Stimulated activated CD8-positive, alpha-beta memory T cell treated with anti-CD3 and anti-CD28 coated beads, Interleukin-7, amount 100 ng/mL, for 1 hour (primary cell): Measurements from ENCODE around the gene COL9A3.

ENCODE experiments used
- DNase-seq, 2 donors: peaks; one replicate each; pipeline ENCODE4 v3.0.0-alpha.2; 2020; ENCODE audit warnings: low read depth in 2 of 2

The COL9A3 gene

DNA sequence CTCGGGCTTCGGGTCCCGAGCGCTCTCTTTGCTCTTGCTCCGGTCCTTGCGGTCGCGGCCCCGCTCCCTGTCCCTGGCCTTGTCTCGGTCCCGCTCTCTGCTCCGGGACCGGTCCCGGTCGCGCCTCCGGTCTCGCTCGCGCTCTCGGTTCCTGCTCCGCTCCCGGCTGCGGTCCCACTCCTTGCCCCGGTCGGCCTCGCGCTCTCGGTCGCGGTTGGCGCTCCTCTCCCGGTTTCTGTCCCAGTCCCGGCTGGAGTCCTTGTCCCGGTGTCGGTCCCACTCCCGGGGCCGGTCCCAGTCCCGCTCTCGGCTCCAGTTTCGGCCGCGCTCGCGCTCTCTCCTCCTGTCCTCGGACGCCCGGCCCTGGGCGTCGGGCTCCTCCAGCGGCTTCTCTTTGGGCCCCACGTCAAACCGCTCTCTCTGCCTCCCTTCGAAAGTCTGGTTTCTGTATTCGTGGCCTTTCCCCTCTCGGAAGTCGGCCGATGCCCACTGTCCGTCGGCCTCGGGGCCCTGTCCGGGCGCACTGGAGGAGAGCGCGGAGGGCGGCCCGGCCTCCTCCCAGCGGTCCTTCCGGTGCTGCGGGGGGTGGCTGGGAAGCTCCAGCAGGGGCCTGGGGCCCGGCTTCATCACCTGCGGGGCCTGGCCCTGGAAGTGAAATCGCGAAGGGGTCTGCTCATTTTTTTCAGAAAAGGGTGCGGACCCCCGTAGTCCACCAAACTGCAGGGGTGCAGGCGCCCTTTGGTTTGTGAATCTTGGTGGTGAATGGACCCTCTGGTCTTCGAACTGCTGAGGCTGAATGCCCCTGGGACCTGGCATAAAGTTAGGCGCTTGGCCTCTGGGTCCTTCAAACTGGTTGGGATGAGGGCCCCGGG, 62.7 kb downstream of the COL9A3 start:
- no peak for DNase-seq

DNA sequence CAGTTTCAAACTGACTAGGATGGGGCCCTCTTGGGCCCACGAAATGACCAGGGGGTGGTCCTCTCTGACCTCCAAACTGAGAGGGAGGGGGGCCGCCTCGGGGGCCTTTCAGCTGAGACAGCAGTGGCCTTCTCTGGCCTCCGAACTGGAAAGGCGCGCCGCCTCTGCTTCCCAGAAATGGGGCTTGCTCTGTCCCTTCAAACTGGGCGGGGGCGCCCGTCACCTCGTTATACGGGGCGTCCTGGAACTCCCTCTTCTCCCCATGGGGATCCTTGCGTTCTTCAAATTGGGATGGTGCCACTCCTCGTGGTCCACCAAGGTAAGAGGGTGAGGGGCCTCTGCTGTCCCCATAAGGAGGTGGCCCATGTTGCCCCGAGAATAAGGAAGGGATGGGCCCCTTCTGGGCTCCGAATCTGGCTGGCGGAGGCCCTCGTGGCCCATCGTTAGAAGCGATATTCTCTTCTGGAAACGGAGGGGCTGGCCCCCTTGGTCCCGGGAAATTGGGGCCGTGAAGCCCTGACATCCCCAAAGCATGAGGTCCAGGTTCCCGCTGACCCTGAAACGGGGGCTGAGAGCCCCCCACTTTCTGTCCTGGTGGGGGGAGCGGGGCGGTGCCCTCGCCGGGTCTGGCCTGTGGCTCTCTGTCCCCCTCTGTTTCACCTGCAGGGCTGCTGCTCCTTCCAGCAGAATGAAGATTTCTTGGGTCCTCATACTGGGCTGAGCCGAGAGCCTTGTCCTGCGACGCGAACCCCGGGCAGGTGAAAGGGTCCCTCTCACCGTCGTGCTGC, 63.5 kb downstream of the COL9A3 start:
- no peak for DNase-seq

DNA sequence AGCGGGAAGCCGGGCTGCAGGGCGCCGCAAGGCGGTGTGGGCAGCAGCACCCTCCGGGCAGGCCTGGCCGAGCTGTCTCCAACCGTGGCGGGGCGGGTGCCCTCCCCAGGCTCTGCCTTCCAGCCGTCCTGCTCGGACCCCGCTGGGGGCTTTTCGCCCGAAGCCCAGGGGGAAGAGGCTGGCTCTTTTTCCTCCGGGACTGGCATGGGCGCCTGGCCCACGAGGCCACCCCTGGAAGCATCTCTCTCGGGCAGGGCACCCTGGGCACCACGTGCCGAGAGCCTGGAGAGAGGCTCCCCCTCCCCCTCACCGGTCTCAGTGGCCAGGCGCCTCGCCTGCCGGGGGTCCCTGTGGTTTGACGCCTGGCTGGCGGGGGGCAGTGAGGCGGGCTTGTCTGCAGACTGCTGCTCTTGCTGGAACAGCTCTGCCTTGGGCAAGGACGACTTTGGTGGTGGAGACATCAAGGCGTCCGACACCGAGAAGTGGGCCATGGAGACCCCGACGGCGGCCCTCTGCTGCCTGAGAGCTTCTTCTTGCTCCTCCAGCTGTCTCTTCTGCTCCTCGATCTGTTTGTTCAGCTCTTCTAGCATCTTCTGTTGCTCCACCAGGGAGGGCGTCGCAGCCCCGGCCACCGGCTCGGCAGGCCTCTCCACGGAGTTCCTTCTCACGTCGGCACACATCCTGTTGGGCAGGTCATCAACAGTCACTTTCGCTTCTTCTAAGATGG, 64.2 kb downstream of the COL9A3 start:
- DNase-seq: no peak

DNA sequence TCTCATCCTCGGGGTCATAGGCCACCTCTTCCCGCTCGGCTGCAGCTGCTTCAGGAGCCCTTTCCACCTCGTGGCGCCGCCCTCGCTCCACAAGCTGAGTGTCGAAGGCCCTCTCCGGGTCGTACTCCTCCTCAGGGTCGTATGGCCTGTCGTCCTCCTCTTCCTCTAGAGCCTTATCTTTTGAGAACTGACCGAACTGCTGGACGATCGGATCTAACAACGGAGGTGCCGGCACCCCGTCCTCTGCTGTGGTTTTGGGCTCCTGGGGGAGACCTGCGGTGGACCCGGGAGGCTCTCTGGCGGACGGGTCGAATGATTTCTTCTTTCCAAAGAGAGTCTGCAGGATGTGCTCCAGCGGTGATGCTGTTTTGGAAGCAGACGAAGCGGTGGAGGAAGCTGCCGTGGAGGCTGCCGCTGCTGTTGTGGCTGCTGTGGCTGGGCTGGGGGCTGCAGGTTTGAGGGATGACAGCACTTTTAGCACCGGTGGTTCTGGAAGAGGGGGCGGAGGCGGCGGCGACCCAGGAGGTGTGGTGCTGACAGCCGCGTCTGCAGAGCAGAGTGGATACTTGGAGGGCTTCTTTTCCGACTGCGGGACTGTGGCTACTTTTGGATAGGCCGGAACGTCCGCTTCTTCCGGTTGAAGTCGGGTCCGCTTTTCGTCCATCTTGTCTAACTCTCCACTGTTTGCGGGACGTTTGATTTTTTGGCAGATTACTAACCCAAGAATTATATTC, 65.0 kb downstream of the COL9A3 start:
- no peak for DNase-seq

DNA sequence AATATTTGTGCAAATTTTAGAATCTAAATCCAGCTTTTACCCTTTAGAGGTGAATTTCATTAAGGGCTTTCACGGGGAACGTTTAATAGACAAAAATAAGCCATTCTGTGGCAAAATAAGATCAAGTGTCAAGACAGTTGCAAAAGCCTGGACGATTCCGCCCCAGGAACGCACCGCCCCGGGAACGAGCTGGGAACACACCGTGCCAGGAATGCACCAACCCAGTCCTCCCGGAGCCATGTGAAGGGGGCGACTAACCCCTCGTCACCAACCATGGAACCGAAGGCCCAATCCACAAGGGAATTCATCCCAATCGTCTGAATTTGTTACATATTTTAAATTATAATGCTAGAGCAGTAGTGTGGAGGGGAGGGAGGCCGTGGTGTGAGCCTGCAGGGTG, 65.6 kb downstream of the COL9A3 start:
- no peak for DNase-seq

DNA sequence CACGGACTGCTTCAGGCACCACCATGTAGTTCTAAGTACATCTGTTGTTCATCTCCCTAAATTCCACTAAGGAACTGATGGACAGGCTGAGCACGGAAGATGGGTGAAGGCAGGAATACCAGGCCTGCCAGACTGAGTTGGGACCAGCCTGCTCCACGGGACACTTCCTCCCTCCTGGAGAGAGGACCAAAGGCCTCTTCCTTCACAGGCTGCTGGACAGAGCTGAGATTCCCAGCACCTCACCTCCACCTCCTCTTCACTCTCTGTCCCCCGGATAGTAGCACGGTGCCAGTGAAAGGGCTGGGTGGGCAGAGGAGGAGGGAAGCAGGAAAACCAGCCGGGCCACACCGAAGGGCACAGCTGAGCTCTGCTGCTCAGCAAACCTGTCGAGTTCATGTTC, 67.7 kb downstream of the COL9A3 start:
- DNase-seq: no peak

DNA sequence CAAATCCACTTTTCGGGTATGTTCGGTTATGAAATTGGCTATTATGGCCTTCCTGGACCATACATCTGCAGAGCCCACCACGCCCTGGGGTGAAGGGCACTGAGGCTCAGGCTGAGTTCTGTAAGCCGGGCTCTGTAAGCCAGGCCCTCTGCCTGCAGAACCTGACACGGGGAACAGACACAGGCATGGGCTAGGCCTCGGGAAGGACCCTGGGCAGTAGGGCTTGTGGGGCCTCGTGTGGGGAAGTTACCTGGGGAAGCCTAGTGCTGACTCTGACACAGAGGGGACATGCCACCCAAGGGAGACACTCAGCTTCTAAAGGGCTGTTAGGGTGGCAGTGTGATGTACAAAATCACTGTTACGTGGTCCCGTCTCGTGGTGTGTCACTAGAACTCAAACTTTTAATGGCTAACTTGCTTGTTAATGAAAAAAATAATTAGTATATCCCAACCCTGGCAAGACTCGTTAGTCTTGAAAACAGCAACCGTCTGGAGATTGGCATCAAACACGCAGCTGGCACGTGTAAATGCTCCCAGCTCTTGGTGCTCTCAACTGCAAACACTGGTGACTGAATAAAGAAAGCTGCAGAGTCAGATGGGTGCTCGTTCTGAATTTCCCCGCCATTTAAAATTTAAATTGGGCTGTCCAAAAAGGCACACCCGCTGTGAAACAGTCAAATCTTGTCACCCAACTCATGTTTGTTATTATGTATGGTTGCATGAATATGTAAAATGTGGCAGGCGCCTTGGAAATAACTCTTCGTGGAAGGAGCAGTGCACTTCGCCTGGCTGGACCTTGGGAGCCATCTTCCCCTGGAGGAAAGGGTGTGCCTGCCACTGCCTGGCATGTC, 68.4 kb downstream of the COL9A3 start:
- DNase-seq: no peak

DNA sequence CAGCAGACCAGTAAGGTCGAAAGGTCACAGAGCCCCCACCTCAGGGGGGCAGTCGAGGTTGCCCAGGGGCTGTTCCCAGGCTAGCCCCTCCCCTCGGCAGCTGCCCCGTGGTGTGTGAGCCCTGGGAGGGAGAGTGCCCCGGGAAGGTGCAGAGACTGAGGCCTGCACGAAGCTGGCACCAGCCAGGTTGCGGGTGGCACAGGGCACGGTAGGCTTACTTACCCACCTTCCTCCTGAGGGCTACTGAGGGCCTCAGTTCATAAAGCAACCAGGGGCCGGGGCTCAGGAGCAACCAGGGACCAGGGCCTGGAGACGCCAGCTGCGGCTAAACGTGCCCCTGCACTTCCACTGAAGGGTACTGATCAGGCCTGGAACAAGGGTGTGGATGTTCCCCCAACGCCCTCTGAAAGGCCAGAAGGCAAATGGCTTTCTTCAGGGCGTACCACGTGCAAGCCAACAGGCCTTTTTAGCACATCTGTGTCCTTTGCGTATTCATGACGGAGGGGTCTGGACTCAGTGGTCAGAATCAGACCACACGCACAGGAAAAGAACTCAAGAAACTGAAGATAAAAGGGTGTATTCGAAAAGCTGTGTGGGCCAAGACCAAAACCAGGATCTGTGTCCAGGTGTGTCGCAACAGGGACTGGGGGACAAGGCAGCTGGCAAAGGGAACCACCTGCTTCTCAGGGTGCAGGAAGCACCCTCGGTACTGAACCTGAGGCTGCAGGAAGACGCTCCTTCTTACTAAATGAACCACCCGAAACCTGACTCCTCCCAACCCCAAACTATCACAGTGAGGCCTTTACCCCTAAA, 69.3 kb downstream of the COL9A3 start:
- no peak for DNase-seq

DNA sequence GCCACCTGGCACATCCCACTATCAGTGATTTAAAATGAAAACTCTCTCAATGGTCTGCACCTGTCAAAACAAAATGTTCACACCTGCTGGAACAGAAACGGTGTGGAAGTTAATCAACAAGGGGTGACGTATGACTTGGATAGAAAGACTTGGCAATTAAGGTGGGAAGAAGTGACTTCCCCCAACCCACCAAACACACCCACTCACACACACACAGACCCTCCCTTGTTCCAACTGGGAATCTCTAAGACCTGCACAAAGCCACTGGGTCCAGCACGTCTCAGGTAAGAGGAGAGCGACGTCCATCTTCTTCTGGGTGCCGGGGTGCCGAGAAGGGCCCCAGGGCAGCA, 69.8 kb downstream of the COL9A3 start:
- no peak for DNase-seq

DNA sequence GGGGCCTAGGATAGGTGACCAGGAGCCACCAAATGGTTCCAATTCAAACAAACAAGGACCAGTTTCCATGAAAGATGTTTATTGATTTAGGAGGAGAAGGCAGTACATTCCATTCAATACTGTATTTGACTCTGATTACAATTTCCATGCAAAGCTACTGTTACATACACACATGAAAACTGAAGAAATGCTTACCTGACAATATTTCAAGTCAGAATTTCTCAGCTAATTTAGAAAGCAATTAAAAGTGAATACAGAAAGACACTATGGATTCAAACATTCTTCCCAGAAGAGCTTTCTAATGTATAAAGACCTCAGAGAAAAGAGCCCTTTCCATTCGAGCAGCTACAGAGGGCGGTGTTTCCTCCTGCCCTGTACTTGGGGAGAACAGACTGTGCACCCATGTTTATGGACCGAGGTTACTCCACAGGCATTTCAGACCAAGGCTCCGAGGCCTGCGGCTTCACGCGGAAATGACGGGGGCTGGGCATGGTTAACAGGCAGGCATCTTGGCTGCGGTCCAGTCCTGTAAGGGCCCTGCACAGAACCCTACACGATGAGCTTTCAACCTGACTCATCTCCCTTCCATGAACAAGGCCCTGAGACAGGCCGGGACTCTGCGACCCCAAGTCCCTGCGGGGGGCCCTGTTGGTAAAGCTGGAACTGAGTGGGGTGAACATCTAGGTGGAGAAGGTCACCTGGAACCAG, 70.5 kb downstream of the COL9A3 start:
- DNase-seq: no peak

DNA sequence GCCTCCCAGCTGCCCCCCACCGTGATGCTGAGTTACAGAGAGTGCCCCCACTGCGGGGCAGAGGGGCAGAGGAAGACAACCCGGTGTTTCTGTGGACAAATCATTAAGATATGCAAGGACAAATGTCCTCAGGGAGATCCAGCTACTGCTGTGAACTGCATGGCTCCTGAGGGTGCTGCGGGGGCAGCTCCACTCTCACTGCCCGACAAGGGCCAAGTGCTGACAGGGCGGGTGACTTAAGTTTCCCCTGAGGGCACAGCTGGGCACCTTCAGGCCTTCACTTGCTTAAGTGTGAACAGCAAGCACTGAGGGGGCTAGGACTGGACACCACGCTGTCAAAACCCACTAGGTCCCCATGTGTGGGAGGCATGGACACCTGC, 71.0 kb downstream of the COL9A3 start:
- no peak for DNase-seq

DNA sequence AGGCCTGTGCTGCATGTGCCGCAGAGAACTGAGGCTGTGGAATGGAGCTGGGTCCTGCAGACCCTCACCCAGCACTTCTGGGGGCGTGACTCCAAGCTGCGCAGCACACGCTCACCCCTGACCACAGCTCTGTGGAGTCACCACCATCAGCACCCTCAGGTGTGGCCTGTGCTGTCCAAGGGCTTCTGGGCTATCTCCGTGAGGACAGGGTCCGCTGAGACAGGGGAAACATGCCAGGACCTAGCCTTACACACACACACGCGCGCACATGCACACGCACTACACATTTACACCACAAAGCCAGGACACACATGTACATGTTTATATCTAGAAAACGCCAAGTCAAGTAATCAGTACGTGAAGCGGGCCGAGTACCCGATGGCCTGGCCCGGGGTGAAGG, 71.6 kb downstream of the COL9A3 start:
- DNase-seq: no peak

DNA sequence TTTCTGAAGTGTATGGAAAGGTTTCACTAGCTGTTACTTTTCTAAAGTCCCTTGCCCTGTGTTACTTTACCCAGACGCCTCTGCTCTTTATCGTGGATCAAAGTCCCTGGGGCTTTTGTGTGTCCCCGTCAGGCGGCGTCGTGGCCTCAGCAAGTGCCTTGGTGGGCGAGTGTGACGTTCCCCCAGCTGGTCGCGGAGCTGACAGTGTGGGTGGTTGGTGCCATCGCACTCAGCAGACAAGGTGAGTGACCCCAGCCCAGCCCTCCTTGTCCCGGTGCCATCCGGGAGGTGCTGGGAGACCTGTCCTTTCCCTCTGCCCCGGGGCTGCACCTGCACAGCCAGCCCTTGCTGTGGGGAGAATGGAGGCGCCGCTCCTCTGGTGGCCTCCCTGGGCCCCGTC, 72.1 kb downstream of the COL9A3 start:
- DNase-seq: no peak

DNA sequence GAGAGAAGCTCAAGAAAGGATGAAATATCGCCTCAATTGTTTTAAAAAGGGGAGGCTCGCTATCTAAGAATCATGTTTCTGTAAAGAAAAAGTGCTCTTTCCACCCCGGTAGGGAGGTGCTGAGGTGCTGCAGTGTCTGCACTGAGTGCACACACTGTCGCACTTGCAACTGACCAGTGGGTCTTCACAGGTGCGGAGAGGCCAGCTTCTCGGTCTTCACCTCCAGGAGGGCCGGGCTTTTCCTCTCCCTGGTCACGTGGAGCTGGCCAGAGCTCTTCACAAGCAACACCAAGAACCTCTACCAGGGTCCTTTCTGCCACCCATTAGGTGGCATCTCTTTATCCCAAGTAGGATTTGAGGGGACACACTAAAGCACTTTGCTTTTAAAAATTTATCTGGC, 72.6 kb downstream of the COL9A3 start:
- no peak for DNase-seq

DNA sequence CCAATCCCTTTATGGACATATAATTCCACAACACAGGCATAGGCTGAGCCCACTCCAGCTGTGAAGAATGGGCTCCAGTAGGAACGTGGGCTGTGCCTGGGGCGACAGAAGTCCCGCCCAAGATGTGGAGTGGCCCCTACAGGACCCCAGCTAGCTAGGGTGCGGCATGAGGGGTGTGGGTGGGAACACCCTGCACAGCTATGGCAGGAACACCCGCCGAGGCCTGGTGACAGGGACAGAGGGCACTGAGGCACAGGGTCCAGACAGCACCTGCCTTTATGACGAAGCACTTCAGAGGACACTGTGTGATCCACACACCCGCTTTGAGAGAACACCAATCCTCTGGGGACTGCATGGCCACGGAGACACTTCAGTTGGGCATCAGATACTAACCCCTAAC, 73.0 kb downstream of the COL9A3 start:
- no peak for DNase-seq

DNA sequence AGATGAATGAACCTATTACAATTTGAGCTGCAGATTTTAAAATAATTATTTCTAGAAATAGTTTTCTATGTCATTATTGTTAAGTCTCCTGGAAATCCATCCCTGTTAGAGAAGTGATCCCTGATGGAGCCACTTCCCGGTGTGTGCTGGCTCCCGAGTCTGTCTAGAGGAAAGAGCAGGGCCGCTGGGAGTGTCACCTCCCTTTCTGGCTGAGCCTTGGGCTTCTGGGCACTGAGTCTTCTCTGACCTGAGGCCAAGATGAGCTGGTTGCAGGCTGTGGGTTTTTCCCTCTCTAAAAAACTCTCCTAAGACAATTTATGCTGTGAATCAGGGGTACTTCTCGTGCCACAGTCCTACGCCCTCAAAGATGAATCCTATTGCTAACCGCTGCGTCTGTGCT, 73.6 kb downstream of the COL9A3 start:
- DNase-seq: no peak
